Ovary (tissue), 9 donors: ENCODE data around the gene SF3B1. TPM values are rescaled to one million over a fixed set of nuclear protein-coding genes. Genes with fewer than 3 reads are reported as not detected.

Experiments
- DNase-seq, 5 donors: peaks; one replicate each; pipeline ENCODE4 v3.0.0-alpha.2; 2019 to 2020
- H3K27ac ChIP-seq, 2 donors: fragments of 200-600 bp; one replicate each; pipeline versions ENCODE4 v1.5.1 to v1.8.0; 2019 to 2022
- H3K27me3 ChIP-seq: fragments of 200-600 bp; one replicate; pipeline ENCODE4 v1.8.0; 2022
- H3K36me3 ChIP-seq: fragments of 200-600 bp; sonication (generic); one replicate; pipeline ENCODE4 v1.5.1; 2019
- H3K4me1 ChIP-seq: one replicate; pipeline ENCODE4 v1.8.1; 2013; ENCODE audit warnings: mild to moderate bottlenecking, moderate library complexity; ENCODE audit not compliant: insufficient read depth
- H3K4me3 ChIP-seq: fragments of 200-600 bp; sonication (generic); one replicate; pipeline ENCODE4 v1.5.1; 2017
- H3K9me3 ChIP-seq, 2 donors: fragments of 200-600 bp in 1 of 2; sonication (generic) in 1 of 2; one replicate each; pipeline versions ENCODE4 v1.5.1 to v1.8.1; 2013 to 2019; ENCODE audit warnings: mild to moderate bottlenecking in 1 of 2, moderate library complexity in 1 of 2
- EP300 ChIP-seq: sonication (generic); formaldehyde crosslinking; IDR thresholded peaks from one replicate; pipeline ENCODE4 v1.6.1; 2017; ENCODE audit warnings: antibody characterized with exemption
- POLR2A ChIP-seq: fragments of 450-650 bp; IDR thresholded peaks from one replicate; pipeline ENCODE4 v1.6.1; 2017; ENCODE audit warnings: antibody characterized with exemption, mild to moderate bottlenecking, moderate library complexity
- WGBS, 3 donors: extraction: QIAGEN DNeasy Blood & Tissue Kit in 1 of 3; methylation state at CpG; one replicate each; pipeline versions ENCODE4 v1.1.5 to v1.1.7; 2013 to 2017; 5-methylcytosine and 5-hydroxymethylcytosine counted together
- intact Hi-C, 4 donors: fragments of 100-400 bp; cut with DNase I; formaldehyde crosslinking; loops; one replicate each; pipeline versions ENCODE4 v1.11.0 to v1.15.1; 2022 to 2023
- polyA plus RNA-seq, 2 donors: library from polyadenylated mRNA; stranded (reverse); fragments of 200-250 nt in 1 of 2; fragments of 350-450 nt in 1 of 2; fragmentation: Illumina TruSeq in 1 of 2; extraction: RNeasy Lipid Tissue Mini Kit (QIAGEN cat#74804) in 1 of 2; gene quantifications; one replicate each; pipeline ENCODE4 v1.2.3, GENCODE V29; 2013 to 2014
- total RNA-seq, 7 donors: library from RNA; depleted of rRNA in 2 of 7; stranded (reverse); fragments of >200 nt in 2 of 7; fragmentation: NEBNext Ultra II Directional in 3 of 7; extraction: Animal tissue kit (Norgen Biotek cat#: 25700) in 3 of 7; gene quantifications; one replicate each; pipeline versions ENCODE4 v1.1.0 to v1.2.4, GENCODE V29; 2016 to 2023
- TF ChIP-seq, protein P1 (sequence below), 3 donors: fragments of 450-650 bp in 2 of 3; fragments of 200-600 bp in 1 of 3; IDR thresholded peaks; one replicate each; pipeline versions ENCODE4 v1.5.1 to v1.8.0; 2016 to 2022; ENCODE audit warnings: antibody characterized with exemption in 3 of 3, mild to moderate bottlenecking in 1 of 3
- donor health status: DM: no; HTN: no; CAD: no; lungs with moderate emphysema.
- donor health status: DM: no; HTN: no; CAD: no.
- donor health status: Bipolar disorder and iron deficiency.
- donor health status: DM: yes; HTN: yes; CAD: no.
- donor health status: DM: no; HTN: no; CAD: no.
- donor health status: DM: yes; HTN: yes; CAD: no.

SF3B1 gene
- total and polyA plus RNA-seq, 9 donors, result 189 to 336 (median 245) TPM

GRCh38 chr2:197368412-197368811 is 66.4 kb downstream of the SF3B1 start:
- Histone ChIP-seq H3K9me3 (no peaks in the 10 kb centered on the region), H3K27ac (no peak overlapping the region), H3K4me1 (no peaks in the 10 kb centered on the region), H3K36me3 (no peaks in the 10 kb centered on the region), H3K27me3 (no peaks in the 10 kb centered on the region), H3K4me3 (no peak overlapping the region)
- 91 to 94% (median 91%) methylated on average over 6 of the region's 6 CpGs for WGBS, 3 donors
- intact Hi-C loops, result no loop called here
- no peak for DNase-seq
- no peak for TF ChIP-seq POLR2A
- TF ChIP-seq EP300, result no peak
- TF ChIP-seq, protein P1, sequence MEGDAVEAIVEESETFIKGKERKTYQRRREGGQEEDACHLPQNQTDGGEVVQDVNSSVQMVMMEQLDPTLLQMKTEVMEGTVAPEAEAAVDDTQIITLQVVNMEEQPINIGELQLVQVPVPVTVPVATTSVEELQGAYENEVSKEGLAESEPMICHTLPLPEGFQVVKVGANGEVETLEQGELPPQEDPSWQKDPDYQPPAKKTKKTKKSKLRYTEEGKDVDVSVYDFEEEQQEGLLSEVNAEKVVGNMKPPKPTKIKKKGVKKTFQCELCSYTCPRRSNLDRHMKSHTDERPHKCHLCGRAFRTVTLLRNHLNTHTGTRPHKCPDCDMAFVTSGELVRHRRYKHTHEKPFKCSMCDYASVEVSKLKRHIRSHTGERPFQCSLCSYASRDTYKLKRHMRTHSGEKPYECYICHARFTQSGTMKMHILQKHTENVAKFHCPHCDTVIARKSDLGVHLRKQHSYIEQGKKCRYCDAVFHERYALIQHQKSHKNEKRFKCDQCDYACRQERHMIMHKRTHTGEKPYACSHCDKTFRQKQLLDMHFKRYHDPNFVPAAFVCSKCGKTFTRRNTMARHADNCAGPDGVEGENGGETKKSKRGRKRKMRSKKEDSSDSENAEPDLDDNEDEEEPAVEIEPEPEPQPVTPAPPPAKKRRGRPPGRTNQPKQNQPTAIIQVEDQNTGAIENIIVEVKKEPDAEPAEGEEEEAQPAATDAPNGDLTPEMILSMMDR (IDR thresholded peaks at IDR 0.05), result no peak

- WGBS, 3 donors, result 53 to 78% (median 69%) methylated on average over 5 of the region's 5 CpGs
- TF ChIP-seq EP300, result no peak
- TF ChIP-seq POLR2A, result no peak
- DNase-seq, result no peak
- Histone ChIP-seq H3K4me3 (no peak overlapping the region), H3K4me1 (no peaks in the 10 kb centered on the region), H3K36me3 (no peaks in the 10 kb centered on the region), H3K27ac (no peak overlapping the region), H3K9me3 (no peaks in the 10 kb centered on the region), H3K27me3 (no peaks in the 10 kb centered on the region)
- intact Hi-C loops, result no loop called here
Measured at GRCh38 chr2:197363998-197364397, 70.8 kb downstream of the SF3B1 start.

DNA sequence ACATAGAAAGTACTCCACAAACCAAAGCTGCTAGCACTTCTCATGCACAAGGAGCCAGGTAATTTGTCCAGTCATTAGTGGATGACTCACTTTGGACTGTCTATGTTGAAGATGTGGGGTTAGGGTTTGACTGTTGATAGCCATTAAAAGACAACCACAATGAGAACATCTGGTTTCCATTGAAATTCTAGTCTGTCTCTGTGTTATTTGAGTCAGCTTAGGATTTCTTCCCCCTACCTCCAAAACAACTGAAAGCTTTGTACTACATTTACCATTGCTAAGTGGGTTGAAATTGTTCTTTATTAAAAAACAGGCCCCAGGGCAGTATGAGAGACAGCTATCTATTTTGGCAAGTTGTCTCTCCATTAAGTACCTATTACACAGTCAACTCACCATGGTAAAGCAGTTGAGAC is 74.1 kb downstream of the SF3B1 start:
- TF ChIP-seq POLR2A, result no peak
- TF ChIP-seq, protein P1 (IDR thresholded peaks at IDR 0.05), result no peak
- no peak for TF ChIP-seq EP300
- intact Hi-C loops, result no loop called here

GRCh38 chr2:197359859-197360258 is 75.0 kb downstream of the SF3B1 start:
- WGBS, 3 donors, result 92 to 100% (median 95%) methylated on average over 1 of the region's 1 CpG

More for the DNA sequence above, 74.1 kb downstream of the SF3B1 start:
- Histone ChIP-seq H3K36me3 (no peaks in the 10 kb centered on the region), H3K27ac (no peak overlapping the region), H3K27me3 (no peaks in the 10 kb centered on the region), H3K4me1 (no peaks in the 10 kb centered on the region), H3K4me3 (no peak overlapping the region), H3K9me3 (no peaks in the 10 kb centered on the region)
- DNase-seq, result no peak

GRCh38 chr2:197358931-197359330 is 75.9 kb downstream of the SF3B1 start:
- no peaks in the 10 kb centered on the region for H3K36me3 ChIP-seq
- WGBS, 3 donors, result 13 to 37% (median 17%) methylated on average over 2 of the region's 2 CpGs
- TF ChIP-seq EP300, result no peak
- TF ChIP-seq POLR2A, result no peak
- TF ChIP-seq, protein P1 (IDR thresholded peaks at IDR 0.05), result no peak
- intact Hi-C loops, result no loop called here
- no peaks in the 10 kb centered on the region for H3K27me3 ChIP-seq
- H3K4me1 ChIP-seq, result no peaks in the 10 kb centered on the region
- DNase-seq, result no peak
- H3K27ac ChIP-seq, result no peak overlapping the region
- H3K4me3 ChIP-seq, result no peak overlapping the region
- no peaks in the 10 kb centered on the region for H3K9me3 ChIP-seq

More at GRCh38 chr2:197359859-197360258, 75.0 kb downstream of the SF3B1 start:
- Histone ChIP-seq H3K4me1 (no peaks in the 10 kb centered on the region), H3K9me3 (no peaks in the 10 kb centered on the region), H3K27me3 (no peaks in the 10 kb centered on the region), H3K27ac (no peak overlapping the region), H3K36me3 (no peaks in the 10 kb centered on the region), H3K4me3 (no peak overlapping the region)
- intact Hi-C loops, result no loop called here
- no peak for DNase-seq
- TF ChIP-seq, protein P1 (IDR thresholded peaks at IDR 0.05), result no peak
- TF ChIP-seq EP300 (no peak), POLR2A (no peak)
